ENCODE results near the gene SAE1. TPM values are rescaled to one million over a fixed set of nuclear protein-coding genes. Genes with fewer than 3 reads are reported as not detected.
A peak's percentile ranks its signal among the peaks of the same experiment; 100 is the strongest.

SAE1 gene
- total and polyA plus RNA-seq, 5 experiments from 2014 or later, result 44.5 to 174 (median 158) TPM

- no peak for DNase-seq
- Mint-ChIP-seq H3K27ac (peak overlapping the region in 7 of 10 donors; percentile 50 to 85 (median 75)), H3K27me3 (no peaks in the 10 kb centered on the region), H3K4me1 (peaks cover 23 to 39% (median 29%) of the 10 kb centered on the region in 4 donors), H3K36me3 (peaks cover 0 to 15% (median 4%) of the 10 kb centered on the region in 3 donors), H3K4me3 (no peak overlapping the region), H3K9me3 (no peaks in the 10 kb centered on the region)
- ATAC-seq, result no peak
- POLR2A ChIA-PET, result interaction anchor here (0.7 to 1.1 kb wide), 3 partner anchors 10 to 140 kb away, joined by 3 to 4 read pairs (median 3); partner anchors contain the start of gene ZC3H4
These were observed 123.3 kb downstream of the SAE1 start for GRCh38 chr19:47253970-47254369.

- H3K4me3 Mint-ChIP-seq, result peak within 1 kb of the TSS; percentile 89 to 97 (median 93)
- H3K9me3 Mint-ChIP-seq, result no peaks in the 10 kb centered on the region
- ATAC-seq, result peak in 1 of 2 donors; percentile 72
- peaks cover 0 to 33% (median 22%) of the 10 kb centered on the region in 3 donors for H3K36me3 Mint-ChIP-seq
- peak in 8 of 10 donors; percentile 88 to 97 (median 93) for DNase-seq
- peaks cover 37 to 50% (median 43%) of the 10 kb centered on the region in 4 donors for H3K4me1 Mint-ChIP-seq
- POLR2A ChIA-PET, result interaction anchor here (0.6 to 3.2 kb wide), 26 partner anchors 9 to 1539 kb away, joined by 3 to 74 read pairs (median 7); partner anchors contain the start of genes DHX34, INAFM1, SAE1 and ZC3H4
- peak within 1 kb of the TSS; percentile 93 to 99 (median 97) for H3K27ac Mint-ChIP-seq
- H3K27me3 Mint-ChIP-seq, result no peaks in the 10 kb centered on the region
These were observed 125.5 kb downstream of the SAE1 start, which contains the start of gene CCDC9 for GRCh38 chr19:47255879-47256692. TSS of gene CCDC9 (plus strand) at chr19:47256525. CDS start at chr19:47258401, 1,876 bp downstream.

GRCh38 chr19:47256693-47257410 is 126.2 kb downstream of the SAE1 start:
- Mint-ChIP-seq H3K4me1 (peaks cover 38 to 53% (median 45%) of the 10 kb centered on the region in 4 donors), H3K4me3 (peak overlapping the region; percentile 89 to 97 (median 93)), H3K27ac (peak overlapping the region; percentile 93 to 99 (median 97)), H3K27me3 (no peaks in the 10 kb centered on the region), H3K9me3 (no peaks in the 10 kb centered on the region), H3K36me3 (peaks cover 0 to 40% (median 26%) of the 10 kb centered on the region in 3 donors)
- ATAC-seq, result peak; percentile 74 to 82
- POLR2A ChIA-PET, result interaction anchor here (0.6 to 3.2 kb wide), 26 partner anchors 10 to 1540 kb away, joined by 3 to 74 read pairs (median 7); partner anchors contain the start of genes DHX34, INAFM1, SAE1 and ZC3H4
- peak; percentile 94 to 99 (median 98) for DNase-seq

GRCh38 chr19:47257411-47258169 is 127.0 kb downstream of the SAE1 start:
- ATAC-seq, result no peak
- Mint-ChIP-seq H3K4me1 (peaks cover 38 to 53% (median 49%) of the 10 kb centered on the region in 4 donors), H3K27me3 (no peaks in the 10 kb centered on the region), H3K9me3 (no peaks in the 10 kb centered on the region), H3K27ac (peak overlapping the region; percentile 93 to 99 (median 97)), H3K36me3 (peaks cover 0 to 48% (median 27%) of the 10 kb centered on the region in 3 donors), H3K4me3 (peak overlapping the region; percentile 89 to 97 (median 93))
- POLR2A ChIA-PET, result interaction anchor here (0.5 to 3.2 kb wide), 12 partner anchors 14 to 398 kb away, joined by 3 to 74 read pairs (median 15); partner anchors contain the start of genes INAFM1 and ZC3H4
- no peak for DNase-seq

- no peaks in the 10 kb centered on the region for H3K9me3 Mint-ChIP-seq
- peak overlapping the region in 9 of 10 donors; percentile 69 to 97 (median 93) for H3K4me3 Mint-ChIP-seq
- H3K4me1 Mint-ChIP-seq, result peaks cover 38 to 53% (median 50%) of the 10 kb centered on the region in 4 donors
- no peak for ATAC-seq
- no peak for DNase-seq
- peaks cover 0 to 55% (median 27%) of the 10 kb centered on the region in 3 donors for H3K36me3 Mint-ChIP-seq
- POLR2A ChIA-PET, result no interaction called here
- H3K27ac Mint-ChIP-seq, result peak overlapping the region in 7 of 10 donors; percentile 45 to 87 (median 66)
- H3K27me3 Mint-ChIP-seq, result no peaks in the 10 kb centered on the region
These were observed 127.8 kb downstream of the SAE1 start for GRCh38 chr19:47258434-47258833.

- peaks cover 0 to 56% (median 27%) of the 10 kb centered on the region in 3 donors for H3K36me3 Mint-ChIP-seq
- DNase-seq, result no peak
- peak overlapping the region in 9 of 10 donors; percentile 15 to 94 (median 58) for H3K4me3 Mint-ChIP-seq
- H3K9me3 Mint-ChIP-seq, result no peaks in the 10 kb centered on the region
- peaks cover 36 to 53% (median 50%) of the 10 kb centered on the region in 4 donors for H3K4me1 Mint-ChIP-seq
- no peaks in the 10 kb centered on the region for H3K27me3 Mint-ChIP-seq
- POLR2A ChIA-PET, result no interaction called here
- ATAC-seq, result no peak
- peak overlapping the region in 8 of 10 donors; percentile 45 to 87 (median 68) for H3K27ac Mint-ChIP-seq
These were observed 128.4 kb downstream of the SAE1 start for GRCh38 chr19:47258895-47259555.

Small RNA genes lying within 50 kb of the gene (microRNA-seq; reads per million reads assigned to microRNA genes)
- gene MIR3190 (ENCODE audit: borderline microRNAs expressed) (not detected), gene MIR3191 (ENCODE audit: borderline microRNAs expressed) (not detected)

Other genes starting within 250 kb of the SAE1 start
- 1 to 10 TPM in 1 of 2 experiments, under 1 TPM in 1; 0.62 to 1.1 TPM for gene NPAS1, start 111.0 kb upstream of the SAE1 start, total RNA-seq
- under 1 TPM; 0.16 to 0.60 (median 0.22) TPM for gene NPAS1, start 111.0 kb upstream of the SAE1 start, polyA plus RNA-seq
- 10 to 100 TPM; 30.1 to 31.7 TPM for gene TMEM160, start 82.2 kb upstream of the SAE1 start, total RNA-seq
- 100 to 1,000 TPM; 118 to 154 (median 144) TPM for gene TMEM160, start 82.2 kb upstream of the SAE1 start, polyA plus RNA-seq
- 10 to 100 TPM; 73.4 to 76.3 TPM for gene ZC3H4, start 17.1 kb upstream of the SAE1 start, total RNA-seq
- gene ZC3H4, start 17.1 kb upstream of the SAE1 start, polyA plus RNA-seq, result 1 to 10 TPM in 2 of 3 donors, under 1 TPM in 1; 0.86 to 2.4 (median 2.0) TPM
- gene BBC3, start 100.4 kb downstream of the SAE1 start, total RNA-seq, result 10 to 100 TPM; 37.0 to 37.4 TPM
- 10 to 100 TPM in 1 of 3 donors, 1 to 10 TPM in 2; 7.2 to 13.0 (median 7.3) TPM for gene BBC3, start 100.4 kb downstream of the SAE1 start, polyA plus RNA-seq
- 10 to 100 TPM; 53.0 to 53.1 TPM for gene CCDC9, start 125.7 kb downstream of the SAE1 start, total RNA-seq
- gene CCDC9, start 125.7 kb downstream of the SAE1 start, polyA plus RNA-seq, result 10 to 100 TPM in 1 of 3 donors, 1 to 10 TPM in 2; 5.0 to 10.8 (median 7.1) TPM
- 10 to 100 TPM; 17.6 to 19.7 TPM for gene INAFM1, start 144.1 kb downstream of the SAE1 start, total RNA-seq
- 1 to 10 TPM; 2.4 to 5.3 (median 3.4) TPM for gene INAFM1, start 144.1 kb downstream of the SAE1 start, polyA plus RNA-seq
- 1 to 10 TPM; 2.6 TPM for gene C5AR1, start 179.0 kb downstream of the SAE1 start, total RNA-seq
- gene C5AR1, start 179.0 kb downstream of the SAE1 start, polyA plus RNA-seq, result under 1 TPM in 1 of 3 donors, not detected in 2; 0.15 TPM
- gene C5AR2, start 201.3 kb downstream of the SAE1 start, total RNA-seq, result under 1 TPM; 0.29 to 0.30 TPM
- gene C5AR2, start 201.3 kb downstream of the SAE1 start, polyA plus RNA-seq, result not detected
- 10 to 100 TPM; 28.9 to 29.6 TPM for gene DHX34, start 218.5 kb downstream of the SAE1 start, total RNA-seq
- 1 to 10 TPM; 3.1 to 9.7 (median 5.2) TPM for gene DHX34, start 218.5 kb downstream of the SAE1 start, polyA plus RNA-seq

Measured in naive thymus-derived CD8-positive, alpha-beta T cell (primary cell).